Stimulated activated CD8-positive, alpha-beta memory T cell treated with anti-CD3 and anti-CD28 coated beads, Interleukin-4, amount 100 ng/mL, for 24 hours (primary cell): ENCODE results near the gene RTL5.

Experiments
- DNase-seq: peaks from one replicate; pipeline ENCODE4 v3.0.0-alpha.2; 2020; ENCODE audit warnings: low read depth

The RTL5 gene

GRCh38 chrX:72108666-72109065 lies 23.0 kb downstream of the RTL5 start:
- no peak for DNase-seq

- no peak for DNase-seq
Observed at GRCh38 chrX:72107841-72108595, 23.7 kb downstream of the RTL5 start.

- DNase-seq: no peak
Observed at GRCh38 chrX:72107320-72107719, 24.4 kb downstream of the RTL5 start.

- no peak for DNase-seq
Observed at GRCh38 chrX:72105436-72105835, 26.3 kb downstream of the RTL5 start.

GRCh38 chrX:72102760-72103159 lies 29.0 kb downstream of the RTL5 start:
- DNase-seq: no peak

GRCh38 chrX:72102126-72102525 lies 29.6 kb downstream of the RTL5 start:
- no peak for DNase-seq

- DNase-seq: no peak
Observed at GRCh38 chrX:72101597-72102037, 30.1 kb downstream of the RTL5 start.

GRCh38 chrX:72100824-72101351 lies 30.8 kb downstream of the RTL5 start:
- DNase-seq: peak; percentile 46

GRCh38 chrX:72100051-72100755 lies 31.5 kb downstream of the RTL5 start:
- DNase-seq: no peak

GRCh38 chrX:72097098-72097497 lies 34.6 kb downstream of the RTL5 start:
- DNase-seq: no peak

- DNase-seq: no peak
Observed at GRCh38 chrX:72095370-72095769, 36.3 kb downstream of the RTL5 start.

GRCh38 chrX:72094894-72095293 lies 36.8 kb downstream of the RTL5 start:
- DNase-seq: peak; percentile 38

- no peak for DNase-seq
Observed at GRCh38 chrX:72089254-72089653, 42.5 kb downstream of the RTL5 start.

GRCh38 chrX:72088761-72089160 lies 43.0 kb downstream of the RTL5 start:
- no peak for DNase-seq

- no peak for DNase-seq
Observed at GRCh38 chrX:72086995-72087394, 44.7 kb downstream of the RTL5 start.

- DNase-seq: no peak
Observed at GRCh38 chrX:72084114-72084513, 47.6 kb downstream of the RTL5 start.

GRCh38 chrX:72083291-72083690 lies 48.4 kb downstream of the RTL5 start:
- no peak for DNase-seq

- DNase-seq: no peak
Observed at GRCh38 chrX:72081605-72082320, 50.0 kb downstream of the RTL5 start.

GRCh38 chrX:72080800-72081199 lies 50.9 kb downstream of the RTL5 start:
- DNase-seq: no peak

GRCh38 chrX:72080150-72080549 lies 51.6 kb downstream of the RTL5 start:
- DNase-seq: no peak

- no peak for DNase-seq
Observed at GRCh38 chrX:72079607-72080006, 52.1 kb downstream of the RTL5 start.

- DNase-seq: no peak
Observed at GRCh38 chrX:72078411-72078810, 53.3 kb downstream of the RTL5 start.
